GM20431 (cell line): ENCODE measurements around the gene PSRC1.

ENCODE experiments used
- in situ Hi-C: fragments of 300-500 bp; cut with MseI, MboI; formaldehyde crosslinking; loops from one replicate; pipeline ENCODE4 v1.15.0; 2020; ENCODE audit warnings: low sequenced_read_pairs; ENCODE audit not compliant: unreplicated experiment

PSRC1 gene

GRCh38 chr1:109252893-109253802 lies 29.8 kb downstream of the PSRC1 start:
- in situ Hi-C loops, result loop anchor here (25.0 kb wide), 1 partner anchor 284 kb away; the partner anchor contains the start of genes GNAI3 and GPR61

- in situ Hi-C loops, result loop anchor here (25.0 kb wide), 1 partner anchor 285 kb away; the partner anchor contains the start of genes GNAI3 and GPR61
Observed at GRCh38 chr1:109252167-109252892, 30.6 kb downstream of the PSRC1 start.

GRCh38 chr1:109251277-109252166 lies 31.4 kb downstream of the PSRC1 start:
- in situ Hi-C loops, result loop anchor here (25.0 kb wide), 1 partner anchor 286 kb away; the partner anchor contains the start of genes GNAI3 and GPR61

- in situ Hi-C loops, result loop anchor here (25.0 kb wide), 1 partner anchor 287 kb away; the partner anchor contains the start of genes GNAI3 and GPR61
Observed at GRCh38 chr1:109250454-109251276, 32.3 kb downstream of the PSRC1 start.

GRCh38 chr1:109249654-109250401 lies 33.1 kb downstream of the PSRC1 start:
- in situ Hi-C loops, result loop anchor here (25.0 kb wide), 1 partner anchor 287 kb away; the partner anchor contains the start of genes GNAI3 and GPR61

GRCh38 chr1:109248797-109249629 lies 33.9 kb downstream of the PSRC1 start, which contains the start of gene CELSR2:
TSS of gene CELSR2 (plus strand) at chr1:109249539. CDS start at chr1:109250080, 541 bp downstream.
- in situ Hi-C loops, result no loop called here

GRCh38 chr1:109248444-109248796 lies 34.5 kb downstream of the PSRC1 start:
- in situ Hi-C loops, result no loop called here

GRCh38 chr1:109247401-109248365 lies 35.3 kb downstream of the PSRC1 start:
- in situ Hi-C loops, result no loop called here

- in situ Hi-C loops, result no loop called here
Observed at GRCh38 chr1:109246141-109246551, 36.8 kb downstream of the PSRC1 start.

- in situ Hi-C loops, result no loop called here
Observed at GRCh38 chr1:109243860-109244552, 38.9 kb downstream of the PSRC1 start.

GRCh38 chr1:109243221-109243620 lies 39.7 kb downstream of the PSRC1 start:
- in situ Hi-C loops, result no loop called here

- in situ Hi-C loops, result no loop called here
Observed at GRCh38 chr1:109242387-109242786, 40.6 kb downstream of the PSRC1 start.

- in situ Hi-C loops, result no loop called here
Observed at GRCh38 chr1:109241841-109242345, 41.1 kb downstream of the PSRC1 start.

GRCh38 chr1:109241344-109241743 lies 41.6 kb downstream of the PSRC1 start:
- in situ Hi-C loops, result no loop called here
